Kidney (tissue), 14 donors: ENCODE results near the gene POC1B. TPM values are rescaled to one million over a fixed set of nuclear protein-coding genes. Genes with fewer than 3 reads are reported as not detected.

Source experiments
- DNase-seq, 5 donors: peaks; one replicate each; pipeline ENCODE4 v3.0.0-alpha.2; 2013 to 2020
- FAIRE-seq: peaks from 2 replicates; lab custom pipeline; 2012; peaks lifted over from hg19 to GRCh38; lab: Jason Lieb, UNC
- H3K27ac ChIP-seq, 2 donors: one replicate each; pipeline ENCODE4 v1.7.0; 2013; ENCODE audit warnings: low read depth in 2 of 2, low read length in 2 of 2, inconsistent platforms in 1 of 2
- H3K27me3 ChIP-seq: one replicate; pipeline ENCODE4 v1.7.1; 2013; ENCODE audit warnings: low read length, inconsistent platforms; ENCODE audit not compliant: control insufficient read depth, insufficient read depth
- H3K36me3 ChIP-seq, 3 donors: one replicate each; pipeline versions ENCODE4 v1.7.0 to v1.7.1; 2013; ENCODE audit warnings: low read length in 3 of 3, control low read depth in 1 of 3, inconsistent platforms in 1 of 3; ENCODE audit not compliant: insufficient read depth in 3 of 3, control insufficient read depth in 2 of 3
- H3K4me1 ChIP-seq, 3 donors: one replicate each; pipeline versions ENCODE4 v1.7.0 to v1.7.1; 2013; ENCODE audit warnings: low read length in 3 of 3, inconsistent platforms in 1 of 3, low read depth in 1 of 3; ENCODE audit not compliant: control insufficient read depth in 2 of 3, insufficient read depth in 2 of 3
- H3K4me3 ChIP-seq, 3 donors: one replicate each; pipeline versions ENCODE4 v1.7.0 to v1.8.1; 2013; ENCODE audit warnings: low read length in 3 of 3, control low read depth in 1 of 3, inconsistent platforms in 1 of 3
- H3K9ac ChIP-seq, 3 donors: one replicate each; pipeline versions ENCODE4 v1.7.0 to v1.7.1; 2013; ENCODE audit warnings: low read length in 3 of 3, control low read depth in 1 of 3, inconsistent platforms in 1 of 3
- H3K9me3 ChIP-seq, 3 donors: one replicate each; pipeline versions ENCODE4 v1.7.0 to v1.7.1; 2013; ENCODE audit warnings: low read length in 3 of 3, control low read depth in 1 of 3, inconsistent platforms in 1 of 3; ENCODE audit not compliant: control insufficient read depth in 2 of 3, insufficient read depth in 1 of 3
- CTCF ChIP-seq: IDR thresholded peaks from 3 replicates; pipeline ENCODE4 v1.5.1; 2012; ENCODE audit warnings: mild to moderate bottlenecking, moderate library complexity, borderline replicate concordance; ENCODE audit not compliant: insufficient read depth; ENCODE audit errors: extremely low read depth
- intact Hi-C: fragments of 100-400 bp; cut with DNase I; formaldehyde crosslinking; loops from one replicate; pipeline ENCODE4 v1.11.1; 2022
- polyA plus RNA-seq: library from polyadenylated mRNA; stranded (reverse); fragments of 350-450 nt; fragmentation: Illumina TruSeq; extraction: RNeasy Lipid Tissue Mini Kit (QIAGEN cat#74804); gene quantifications from one replicate; pipeline ENCODE4 v1.2.3, GENCODE V29; 2014; ENCODE audit warnings: low read depth, low replicate concordance; ENCODE audit not compliant: insufficient read depth
- total RNA-seq: library from RNA; stranded (reverse); fragmentation: NEBNext Ultra II Directional; extraction: Animal tissue kit (Norgen Biotek cat#: 25700); gene quantifications from one replicate; pipeline ENCODE4 v1.2.1, GENCODE V29; 2021
- donor health status: control.
- donor health status: control.
- donor health status: control.
- donor health status: control.
- donor health status: control.
- donor health status: DM: yes; HTN: yes; CAD: no.
- donor health status: Normal renal cell carcinoma (clear cell type).

Gene POC1B
- total and polyA plus RNA-seq, 2 donors from 2014 or later = 11.7 to 16.7 TPM

- peak in 2 of 5 donors; percentile 35 to 73 for DNase-seq
- no peaks in the 10 kb centered on the region for H3K36me3 ChIP-seq
- intact Hi-C loops = loop anchor here (5.0 kb wide), 1 partner anchor 396 kb away; no protein-coding TSS in a partner anchor
- H3K4me3 ChIP-seq = no peak overlapping the region
- FAIRE-seq = peak; percentile 79
- no peaks in the 10 kb centered on the region for H3K27me3 ChIP-seq
- H3K9ac ChIP-seq = peak overlapping the region in 1 of 3 donors; percentile 5
- peaks cover 6 to 25% (median 16%) of the 10 kb centered on the region in 3 donors for H3K4me1 ChIP-seq
- no peaks in the 10 kb centered on the region for H3K9me3 ChIP-seq
- peak overlapping the region; percentile 30 to 48 for H3K27ac ChIP-seq
- TF ChIP-seq CTCF = no peak
Observed at GRCh38 chr12:89453121-89453978, 72.5 kb downstream of the POC1B start.

GRCh38 chr12:89451841-89452251 lies 74.0 kb downstream of the POC1B start:
- intact Hi-C loops = loop anchor here (5.0 kb wide), 1 partner anchor 395 kb away; no protein-coding TSS in a partner anchor
- DNase-seq (peak; percentile 41 to 74 (median 47)), FAIRE-seq (no peak)
- Histone ChIP-seq H3K4me1 (peaks cover 6 to 25% (median 16%) of the 10 kb centered on the region in 3 donors), H3K9me3 (no peaks in the 10 kb centered on the region), H3K36me3 (no peaks in the 10 kb centered on the region), H3K27ac (peak overlapping the region; percentile 9 to 40), H3K4me3 (peak overlapping the region in 2 of 3 donors; percentile 22 to 40), H3K9ac (no peak overlapping the region), H3K27me3 (no peaks in the 10 kb centered on the region)
- TF ChIP-seq CTCF = no peak

- Histone ChIP-seq H3K9me3 (no peaks in the 10 kb centered on the region), H3K4me3 (no peak overlapping the region), H3K9ac (no peak overlapping the region), H3K27ac (peak overlapping the region; percentile 25 to 49), H3K27me3 (no peaks in the 10 kb centered on the region), H3K36me3 (no peaks in the 10 kb centered on the region), H3K4me1 (peaks cover 6 to 25% (median 16%) of the 10 kb centered on the region in 3 donors)
- no peak for TF ChIP-seq CTCF
- FAIRE-seq (no peak), DNase-seq (peak in 2 of 5 donors; percentile 16 to 44)
- intact Hi-C loops = loop anchor here (5.0 kb wide), 1 partner anchor 394 kb away; no protein-coding TSS in a partner anchor
Observed at GRCh38 chr12:89450907-89451306, 74.9 kb downstream of the POC1B start.
